Activated naive CD4-positive, alpha-beta T cell treated with anti-CD3 and anti-CD28 coated beads for 36 hours (primary cell): ENCODE results near the gene TMEM151A. TPM values are rescaled to one million over a fixed set of nuclear protein-coding genes. Genes with fewer than 3 reads are reported as not detected.

Experiments
- CTCF ChIA-PET: fragments of 350-600 bp; sonication (Branson Sonifier 250); formaldehyde crosslinking; loops from one replicate; lab custom pipeline; 2021; ENCODE audit warnings: antibody characterized with exemption; lab: Charles Lee
- DNase-seq: peaks from one replicate; pipeline ENCODE4 v3.0.0-alpha.2; 2020
- H3K27ac Mint-ChIP-seq: one replicate; pipeline ENCODE4 v1.8.0; 2021; ENCODE audit warnings: mild to moderate bottlenecking, mixed read lengths
- H3K27me3 Mint-ChIP-seq: one replicate; pipeline ENCODE4 v1.8.0; 2021; ENCODE audit warnings: low read depth, mixed read lengths
- H3K36me3 Mint-ChIP-seq: one replicate; pipeline ENCODE4 v1.8.0; 2021; ENCODE audit warnings: low read depth, mixed read lengths
- H3K4me1 Mint-ChIP-seq: one replicate; pipeline ENCODE4 v1.8.0; 2021; ENCODE audit warnings: low read depth, mixed read lengths
- H3K4me3 Mint-ChIP-seq: one replicate; pipeline ENCODE4 v1.8.0; 2021; ENCODE audit warnings: mild to moderate bottlenecking, moderate library complexity, mixed read lengths
- H3K9me3 Mint-ChIP-seq: one replicate; pipeline ENCODE4 v1.8.0; 2021; ENCODE audit warnings: mixed read lengths
- intact Hi-C: fragments of 100-400 bp; cut with micrococcal nuclease; formaldehyde crosslinking; loops from one replicate; pipeline ENCODE4 v1.15.1; 2023
- total RNA-seq, 2 experiments: library from RNA; stranded (reverse); gene quantifications; one replicate each; pipeline ENCODE4 v1.2.3, GENCODE V29; 2021

TMEM151A gene
- total RNA-seq, 2 experiments from 2014 or later = not detected

- H3K36me3 Mint-ChIP-seq = no peaks in the 10 kb centered on the region
- peaks cover 34% of the 10 kb centered on the region for H3K4me1 Mint-ChIP-seq
- no peak overlapping the region for H3K4me3 Mint-ChIP-seq
- no peak overlapping the region for H3K27ac Mint-ChIP-seq
- H3K9me3 Mint-ChIP-seq = no peaks in the 10 kb centered on the region
- CTCF ChIA-PET = interaction anchor here (0.6 to 4.0 kb wide), 4 partner anchors 12 to 47 kb away, joined by 3 to 39 read pairs (median 4); partner anchors contain the start of gene CD248
- no peaks in the 10 kb centered on the region for H3K27me3 Mint-ChIP-seq
- intact Hi-C loops = loop anchor here (2.0 kb wide), 1 partner anchor 106 kb away; no protein-coding TSS in a partner anchor
- no peak for DNase-seq
These were observed 37.5 kb downstream of the TMEM151A start for GRCh38 chr11:66329165-66329673.

- Mint-ChIP-seq H3K27me3 (no peaks in the 10 kb centered on the region), H3K4me1 (peaks cover 33% of the 10 kb centered on the region), H3K9me3 (no peaks in the 10 kb centered on the region), H3K36me3 (no peaks in the 10 kb centered on the region), H3K27ac (no peak overlapping the region), H3K4me3 (no peak overlapping the region)
- CTCF ChIA-PET = interaction anchor here (1.4 to 4.0 kb wide), 2 partner anchors 10 to 19 kb away, joined by 3 to 39 read pairs; no protein-coding TSS in a partner anchor
- DNase-seq = no peak
- intact Hi-C loops = no loop called here
These were observed 39.2 kb downstream of the TMEM151A start for GRCh38 chr11:66330931-66331330.

- H3K4me1 Mint-ChIP-seq = peaks cover 34% of the 10 kb centered on the region
- no peaks in the 10 kb centered on the region for H3K36me3 Mint-ChIP-seq
- H3K27ac Mint-ChIP-seq = no peak overlapping the region
These were observed 40.1 kb downstream of the TMEM151A start for GRCh38 chr11:66331542-66332370.

GRCh38 chr11:66332371-66333219, 40.9 kb downstream of the TMEM151A start:
- Mint-ChIP-seq H3K4me3 (no peak overlapping the region), H3K27me3 (no peaks in the 10 kb centered on the region), H3K4me1 (peaks cover 35% of the 10 kb centered on the region), H3K9me3 (no peaks in the 10 kb centered on the region), H3K36me3 (no peaks in the 10 kb centered on the region), H3K27ac (no peak overlapping the region)
- intact Hi-C loops = no loop called here
- peak; percentile 3 for DNase-seq
- CTCF ChIA-PET = interaction anchor here (1.3 to 4.0 kb wide), 3 partner anchors 9 to 21 kb away, joined by 3 to 39 read pairs (median 3); no protein-coding TSS in a partner anchor

More at GRCh38 chr11:66331542-66332370, 40.1 kb downstream of the TMEM151A start:
- Mint-ChIP-seq H3K27me3 (no peaks in the 10 kb centered on the region), H3K4me3 (no peak overlapping the region), H3K9me3 (no peaks in the 10 kb centered on the region)
- intact Hi-C loops = no loop called here
- CTCF ChIA-PET = interaction anchor here (0.7 to 4.0 kb wide), 4 partner anchors 10 to 58 kb away, joined by 3 to 39 read pairs (median 4); no protein-coding TSS in a partner anchor
- no peak for DNase-seq

GRCh38 chr11:66333220-66333877, 41.7 kb downstream of the TMEM151A start:
- CTCF ChIA-PET = interaction anchor here (3.3 kb wide), 1 partner anchor 22 kb away, joined by 21 read pairs; no protein-coding TSS in a partner anchor
- H3K4me3 Mint-ChIP-seq = no peak overlapping the region
- intact Hi-C loops = no loop called here
- no peaks in the 10 kb centered on the region for H3K36me3 Mint-ChIP-seq
- DNase-seq = peak; percentile 3
- H3K9me3 Mint-ChIP-seq = no peaks in the 10 kb centered on the region
- H3K27me3 Mint-ChIP-seq = no peaks in the 10 kb centered on the region
- no peak overlapping the region for H3K27ac Mint-ChIP-seq
- peaks cover 28% of the 10 kb centered on the region for H3K4me1 Mint-ChIP-seq

- Mint-ChIP-seq H3K9me3 (no peaks in the 10 kb centered on the region), H3K27me3 (no peaks in the 10 kb centered on the region), H3K27ac (no peak overlapping the region), H3K4me3 (no peak overlapping the region), H3K4me1 (peaks cover 21% of the 10 kb centered on the region), H3K36me3 (peaks cover 4% of the 10 kb centered on the region)
- peak; percentile 0 for DNase-seq
- CTCF ChIA-PET = interaction anchor here (2.5 to 3.3 kb wide), 2 partner anchors 22 to 30 kb away, joined by 14 to 21 read pairs; no protein-coding TSS in a partner anchor
- intact Hi-C loops = no loop called here
These were observed 42.4 kb downstream of the TMEM151A start for GRCh38 chr11:66333896-66334604.

GRCh38 chr11:66334605-66335442, 43.1 kb downstream of the TMEM151A start:
- Mint-ChIP-seq H3K27ac (no peak overlapping the region), H3K4me3 (peak overlapping the region; percentile 48), H3K36me3 (peaks cover 5% of the 10 kb centered on the region), H3K27me3 (no peaks in the 10 kb centered on the region), H3K9me3 (no peaks in the 10 kb centered on the region), H3K4me1 (peaks cover 20% of the 10 kb centered on the region)
- CTCF ChIA-PET = interaction anchor here (1.2 to 3.3 kb wide), 3 partner anchors 23 to 79 kb away, joined by 3 to 21 read pairs (median 14); no protein-coding TSS in a partner anchor
- no peak for DNase-seq
- intact Hi-C loops = no loop called here

GRCh38 chr11:66335531-66336233, 44.0 kb downstream of the TMEM151A start:
- CTCF ChIA-PET = interaction anchor here (0.9 to 3.3 kb wide), 5 partner anchors 9 to 80 kb away, joined by 3 to 21 read pairs (median 4); partner anchors contain the start of gene BRMS1
- Mint-ChIP-seq H3K27ac (no peak overlapping the region), H3K4me3 (peak overlapping the region; percentile 82), H3K9me3 (no peaks in the 10 kb centered on the region), H3K4me1 (peaks cover 20% of the 10 kb centered on the region), H3K27me3 (no peaks in the 10 kb centered on the region), H3K36me3 (peaks cover 7% of the 10 kb centered on the region)
- no peak for DNase-seq
- intact Hi-C loops = loop anchor here (1.0 kb wide), 1 partner anchor 10 kb away; the partner anchor contains the start of gene BRMS1

- Mint-ChIP-seq H3K4me3 (peak within 1 kb of the TSS; percentile 82), H3K27ac (peak within 1 kb of the TSS; percentile 63), H3K27me3 (no peaks in the 10 kb centered on the region), H3K9me3 (no peaks in the 10 kb centered on the region), H3K4me1 (peaks cover 20% of the 10 kb centered on the region), H3K36me3 (peaks cover 9% of the 10 kb centered on the region)
- CTCF ChIA-PET = interaction anchor here (0.9 to 3.3 kb wide), 4 partner anchors 9 to 49 kb away, joined by 4 to 21 read pairs (median 9); partner anchors contain the start of gene BRMS1
- intact Hi-C loops = loop anchor here (1.0 kb wide), 1 partner anchor 9 kb away; the partner anchor contains the start of gene BRMS1
- DNase-seq = peak; percentile 64
These were observed 44.8 kb downstream of the TMEM151A start, which contains the start of gene RIN1 for GRCh38 chr11:66336234-66337102. TSS of gene RIN1 (minus strand) at chr11:66336434. CDS start at chr11:66336402, 32 bp downstream.
